Trophoblast cell (in vitro differentiated cells and primary cell): Measurements from ENCODE around the gene EXOC4.

Source experiments
- DNase-seq, 2 donors: peaks; one replicate each; pipeline ENCODE4 v3.0.0-alpha.2; 2016
- H2AFZ ChIP-seq: 2 replicates; pipeline ENCODE4 v1.6.1; 2013; ENCODE audit warnings: low read length, moderate library complexity, mild to moderate bottlenecking; ENCODE audit not compliant: insufficient read depth, poor library complexity
- H2AK5ac ChIP-seq: 2 replicates; pipeline ENCODE4 v1.6.1; 2013; ENCODE audit warnings: mild to moderate bottlenecking, low read length
- H2BK120ac ChIP-seq: 2 replicates; pipeline ENCODE4 v1.6.1; 2013; ENCODE audit warnings: low read length, mild to moderate bottlenecking, moderate library complexity; ENCODE audit not compliant: insufficient read depth, poor library complexity
- H2BK12ac ChIP-seq: 2 replicates; pipeline ENCODE4 v1.6.1; 2013; ENCODE audit warnings: mild to moderate bottlenecking, low read length, moderate library complexity
- H2BK5ac ChIP-seq: 2 replicates; pipeline ENCODE4 v1.6.1; 2013; ENCODE audit warnings: low read length, low read depth, moderate library complexity, mild to moderate bottlenecking; ENCODE audit not compliant: poor library complexity
- H3K14ac ChIP-seq: 2 replicates; pipeline ENCODE4 v1.6.1; 2013; ENCODE audit warnings: mild to moderate bottlenecking, low read length
- H3K18ac ChIP-seq: 2 replicates; pipeline ENCODE4 v1.6.1; 2013; ENCODE audit warnings: mild to moderate bottlenecking, low read length
- H3K23ac ChIP-seq: 2 replicates; pipeline ENCODE4 v1.6.1; 2013; ENCODE audit warnings: low read length
- H3K27ac ChIP-seq: 2 replicates; pipeline ENCODE4 v1.5.1; 2013; ENCODE audit warnings: low read depth, mild to moderate bottlenecking, inconsistent platforms, low read length, moderate library complexity
- H3K27me3 ChIP-seq: 2 replicates; pipeline ENCODE4 v1.6.1; 2013; ENCODE audit warnings: inconsistent platforms, mild to moderate bottlenecking, low read length, moderate library complexity; ENCODE audit not compliant: insufficient read depth
- H3K36me3 ChIP-seq, 2 experiments: 1 replicate in 1 of 2; 2 replicates in 1 of 2; pipeline ENCODE4 v1.6.1; 2013; ENCODE audit warnings: low read length in 2 of 2, mild to moderate bottlenecking in 2 of 2, moderate library complexity in 1 of 2; ENCODE audit not compliant: insufficient read depth in 2 of 2, control insufficient read depth in 1 of 2
- H3K4ac ChIP-seq: 2 replicates; pipeline ENCODE4 v1.6.1; 2013; ENCODE audit warnings: low read depth, mild to moderate bottlenecking, low read length, moderate library complexity
- H3K4me1 ChIP-seq, 2 experiments: 1 replicate in 1 of 2; 2 replicates in 1 of 2; pipeline ENCODE4 v1.6.1; 2013; ENCODE audit warnings: low read length in 2 of 2, mild to moderate bottlenecking in 2 of 2, moderate library complexity in 1 of 2; ENCODE audit not compliant: insufficient read depth in 2 of 2, control insufficient read depth in 1 of 2
- H3K4me2 ChIP-seq: 2 replicates; pipeline ENCODE4 v1.6.1; 2013; ENCODE audit warnings: inconsistent platforms, mild to moderate bottlenecking, low read length, moderate library complexity
- H3K4me3 ChIP-seq: 2 replicates; pipeline ENCODE4 v1.5.1; 2013; ENCODE audit warnings: mild to moderate bottlenecking, low read depth, low read length, inconsistent platforms
- H3K79me1 ChIP-seq: one replicate; pipeline ENCODE4 v1.6.1; 2013; ENCODE audit warnings: low read length
- H3K79me2 ChIP-seq: 2 replicates; pipeline ENCODE4 v1.6.1; 2013; ENCODE audit warnings: low read length, mild to moderate bottlenecking; ENCODE audit not compliant: control insufficient read depth, insufficient read depth, poor library complexity
- H3K9ac ChIP-seq: 2 replicates; pipeline ENCODE4 v1.6.1; 2013; ENCODE audit warnings: mild to moderate bottlenecking, low read length
- H3K9me3 ChIP-seq: 2 replicates; pipeline ENCODE4 v1.6.1; 2013; ENCODE audit warnings: low read depth, mild to moderate bottlenecking, control low read depth, inconsistent platforms, low read length; ENCODE audit not compliant: insufficient read depth
- H4K12ac ChIP-seq: 2 replicates; pipeline ENCODE4 v1.6.1; 2013; ENCODE audit warnings: low read depth, mild to moderate bottlenecking, low read length, moderate library complexity
- H4K8ac ChIP-seq: 2 replicates; pipeline ENCODE4 v1.6.1; 2013; ENCODE audit warnings: low read depth, mild to moderate bottlenecking, low read length, moderate library complexity
- H4K91ac ChIP-seq: one replicate; pipeline ENCODE4 v1.6.1; 2013; ENCODE audit warnings: low read depth, mild to moderate bottlenecking, low read length, moderate library complexity
- WGBS: extraction: QIAGEN DNeasy Blood & Tissue Kit; methylation state at CpG from one replicate; pipeline ENCODE4 v1.1.7; 2013; ENCODE audit warnings: missing lambda C conversion rate; ENCODE audit not compliant: insufficient read length, insufficient coverage; ENCODE audit errors: extremely low coverage; 5-methylcytosine and 5-hydroxymethylcytosine counted together

The EXOC4 gene

GRCh38 chr7:134046594-134047128 lies 793.8 kb downstream of the EXOC4 start:
- Histone ChIP-seq H3K4me1 (no peaks in the 10 kb centered on the region), H4K91ac (no peak overlapping the region), H3K79me2 (no peaks in the 10 kb centered on the region), H3K27me3 (no peaks in the 10 kb centered on the region), H3K9me3 (peaks cover 1% of the 10 kb centered on the region), H3K9ac (no peak overlapping the region), H3K18ac (no peak overlapping the region), H2AFZ (no peak overlapping the region), H2AK5ac (no peak overlapping the region), H4K8ac (no peak overlapping the region), H3K4me2 (no peak overlapping the region), H2BK120ac (no peak overlapping the region), H3K4ac (no peak overlapping the region), H3K14ac (no peak overlapping the region), H3K4me3 (no peak overlapping the region), H4K12ac (no peak overlapping the region), H3K36me3 (no peaks in the 10 kb centered on the region), H2BK5ac (no peak overlapping the region), H3K79me1 (no peaks in the 10 kb centered on the region), H2BK12ac (no peak overlapping the region), H3K23ac (no peak overlapping the region), H3K27ac (no peak overlapping the region)
- WGBS, result no CpG with 5 or more reads among the region's 9 CpGs
- no peak for DNase-seq

GRCh38 chr7:134047675-134048074 lies 794.8 kb downstream of the EXOC4 start:
- Histone ChIP-seq H3K23ac (no peak overlapping the region), H3K9me3 (peaks cover 1% of the 10 kb centered on the region), H3K9ac (no peak overlapping the region), H3K4ac (no peak overlapping the region), H4K12ac (no peak overlapping the region), H3K14ac (no peak overlapping the region), H4K8ac (no peak overlapping the region), H3K36me3 (no peaks in the 10 kb centered on the region), H3K4me1 (no peaks in the 10 kb centered on the region), H3K18ac (no peak overlapping the region), H3K27ac (no peak overlapping the region), H2AFZ (no peak overlapping the region), H3K79me1 (no peaks in the 10 kb centered on the region), H3K27me3 (no peaks in the 10 kb centered on the region), H3K4me2 (no peak overlapping the region), H2AK5ac (no peak overlapping the region), H3K4me3 (no peak overlapping the region), H2BK5ac (no peak overlapping the region), H2BK12ac (no peak overlapping the region), H2BK120ac (no peak overlapping the region), H3K79me2 (no peaks in the 10 kb centered on the region), H4K91ac (no peak overlapping the region)
- DNase-seq, result no peak
- WGBS, result no CpG with 5 or more reads among the region's 4 CpGs

GRCh38 chr7:134048166-134048565 lies 795.3 kb downstream of the EXOC4 start:
- no peak overlapping the region for H3K9ac ChIP-seq
- no peak overlapping the region for H3K23ac ChIP-seq
- H4K91ac ChIP-seq, result no peak overlapping the region
- no peak overlapping the region for H3K4me2 ChIP-seq
- no peak for DNase-seq
- H2BK120ac ChIP-seq, result no peak overlapping the region
- no peak overlapping the region for H3K4me3 ChIP-seq
- no peak overlapping the region for H4K12ac ChIP-seq
- H4K8ac ChIP-seq, result no peak overlapping the region
- H3K4me1 ChIP-seq, result no peaks in the 10 kb centered on the region
- H3K79me1 ChIP-seq, result no peaks in the 10 kb centered on the region
- no peak overlapping the region for H2AFZ ChIP-seq
- H3K4ac ChIP-seq, result no peak overlapping the region
- no peak overlapping the region for H2BK12ac ChIP-seq
- no peaks in the 10 kb centered on the region for H3K36me3 ChIP-seq
- WGBS, result no CpG with 5 or more reads among the region's 1 CpG
- no peak overlapping the region for H2BK5ac ChIP-seq
- no peak overlapping the region for H3K27ac ChIP-seq
- peaks cover 1% of the 10 kb centered on the region for H3K9me3 ChIP-seq
- H3K14ac ChIP-seq, result no peak overlapping the region
- H3K79me2 ChIP-seq, result no peaks in the 10 kb centered on the region
- H3K18ac ChIP-seq, result no peak overlapping the region
- no peaks in the 10 kb centered on the region for H3K27me3 ChIP-seq
- no peak overlapping the region for H2AK5ac ChIP-seq

- Histone ChIP-seq H2BK5ac (no peak overlapping the region), H3K27me3 (no peaks in the 10 kb centered on the region), H2BK12ac (no peak overlapping the region), H2AK5ac (no peak overlapping the region), H2AFZ (no peak overlapping the region), H3K9me3 (peaks cover 1% of the 10 kb centered on the region), H4K8ac (no peak overlapping the region), H4K91ac (no peak overlapping the region), H3K23ac (no peak overlapping the region), H4K12ac (no peak overlapping the region), H3K4me1 (no peaks in the 10 kb centered on the region), H3K14ac (no peak overlapping the region), H3K4me3 (no peak overlapping the region), H3K79me1 (no peaks in the 10 kb centered on the region), H2BK120ac (no peak overlapping the region), H3K18ac (no peak overlapping the region), H3K9ac (no peak overlapping the region), H3K36me3 (no peaks in the 10 kb centered on the region), H3K4me2 (no peak overlapping the region), H3K4ac (no peak overlapping the region), H3K79me2 (no peaks in the 10 kb centered on the region), H3K27ac (no peak overlapping the region)
- DNase-seq, result no peak
- WGBS, result no CpG with 5 or more reads among the region's 2 CpGs
These were observed 798.1 kb downstream of the EXOC4 start for GRCh38 chr7:134051020-134051419.
